ENCODE results near the gene SLC7A6.

DNA sequence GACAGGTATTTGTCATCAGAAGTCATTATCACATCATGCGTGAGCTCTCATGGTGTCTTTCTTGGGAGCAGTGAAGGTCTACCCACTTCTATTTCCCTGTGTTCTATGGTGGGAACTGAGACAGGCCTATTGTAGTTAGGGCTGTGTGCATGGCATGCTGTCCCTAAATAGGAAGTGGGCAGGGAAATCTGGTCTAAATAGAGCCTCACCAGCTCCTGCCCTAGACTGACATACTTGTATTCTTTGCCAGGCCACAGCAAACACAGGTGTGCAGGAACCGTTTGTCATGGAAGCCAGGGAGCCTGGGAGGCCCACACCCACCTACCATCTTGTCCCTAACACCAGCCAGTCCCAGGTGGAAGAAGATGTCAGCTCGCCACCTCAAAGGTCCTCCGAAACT is 10.1 kb downstream of the SLC7A6 start:
- TF ChIP-seq, protein P1, sequence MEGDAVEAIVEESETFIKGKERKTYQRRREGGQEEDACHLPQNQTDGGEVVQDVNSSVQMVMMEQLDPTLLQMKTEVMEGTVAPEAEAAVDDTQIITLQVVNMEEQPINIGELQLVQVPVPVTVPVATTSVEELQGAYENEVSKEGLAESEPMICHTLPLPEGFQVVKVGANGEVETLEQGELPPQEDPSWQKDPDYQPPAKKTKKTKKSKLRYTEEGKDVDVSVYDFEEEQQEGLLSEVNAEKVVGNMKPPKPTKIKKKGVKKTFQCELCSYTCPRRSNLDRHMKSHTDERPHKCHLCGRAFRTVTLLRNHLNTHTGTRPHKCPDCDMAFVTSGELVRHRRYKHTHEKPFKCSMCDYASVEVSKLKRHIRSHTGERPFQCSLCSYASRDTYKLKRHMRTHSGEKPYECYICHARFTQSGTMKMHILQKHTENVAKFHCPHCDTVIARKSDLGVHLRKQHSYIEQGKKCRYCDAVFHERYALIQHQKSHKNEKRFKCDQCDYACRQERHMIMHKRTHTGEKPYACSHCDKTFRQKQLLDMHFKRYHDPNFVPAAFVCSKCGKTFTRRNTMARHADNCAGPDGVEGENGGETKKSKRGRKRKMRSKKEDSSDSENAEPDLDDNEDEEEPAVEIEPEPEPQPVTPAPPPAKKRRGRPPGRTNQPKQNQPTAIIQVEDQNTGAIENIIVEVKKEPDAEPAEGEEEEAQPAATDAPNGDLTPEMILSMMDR (IDR thresholded peaks at IDR 0.05; ENCODE audit: poor library complexity) = no peak
- no peak for TF ChIP-seq EZH2 (IDR thresholded peaks at IDR 0.05; ENCODE audit: borderline replicate concordance)
- no peak for TF ChIP-seq EZH2phosphoT487 (IDR thresholded peaks at IDR 0.05; ENCODE audit: low read depth, severe bottlenecking, unreplicated experiment)
